GM19372 (cell line): Measurements from ENCODE around the gene EPHB2.

Experiments used
- ATAC-seq: cut with Tn5 transposase; IDR thresholded peaks from one replicate; pipeline ENCODE4 v1.9.1; 2021; ENCODE audit warnings: mild to moderate bottlenecking, low read depth, moderate library complexity; ENCODE audit not compliant: unreplicated experiment

EPHB2 gene

GRCh38 chr1:22775478-22775877 lies 64.8 kb downstream of the EPHB2 start:
- ATAC-seq = no peak

- no peak for ATAC-seq
These were observed 65.5 kb downstream of the EPHB2 start for GRCh38 chr1:22776035-22776613.

- ATAC-seq = no peak
These were observed 66.9 kb downstream of the EPHB2 start for GRCh38 chr1:22777388-22778057.

- ATAC-seq = no peak
These were observed 67.8 kb downstream of the EPHB2 start for GRCh38 chr1:22778408-22778807.

- ATAC-seq = no peak
These were observed 68.4 kb downstream of the EPHB2 start for GRCh38 chr1:22778862-22779520.

GRCh38 chr1:22780696-22781095 lies 70.1 kb downstream of the EPHB2 start:
- no peak for ATAC-seq

- no peak for ATAC-seq
These were observed 70.8 kb downstream of the EPHB2 start for GRCh38 chr1:22781483-22781882.

- ATAC-seq = no peak
These were observed 71.8 kb downstream of the EPHB2 start for GRCh38 chr1:22782406-22782805.

GRCh38 chr1:22784317-22784716 lies 73.7 kb downstream of the EPHB2 start:
- ATAC-seq = no peak

- no peak for ATAC-seq
These were observed 74.1 kb downstream of the EPHB2 start for GRCh38 chr1:22784737-22785136.

- no peak for ATAC-seq
These were observed 75.5 kb downstream of the EPHB2 start for GRCh38 chr1:22786101-22786500.

- no peak for ATAC-seq
These were observed 76.3 kb downstream of the EPHB2 start for GRCh38 chr1:22786719-22787489.

- ATAC-seq = no peak
These were observed 77.0 kb downstream of the EPHB2 start for GRCh38 chr1:22787636-22788035.

GRCh38 chr1:22788254-22788661 lies 77.6 kb downstream of the EPHB2 start:
- no peak for ATAC-seq

- ATAC-seq = no peak
These were observed 78.8 kb downstream of the EPHB2 start for GRCh38 chr1:22789356-22789994.

GRCh38 chr1:22790232-22791008 lies 79.8 kb downstream of the EPHB2 start:
- ATAC-seq = no peak

- no peak for ATAC-seq
These were observed 81.2 kb downstream of the EPHB2 start for GRCh38 chr1:22791831-22792347.

GRCh38 chr1:22792396-22793160 lies 81.9 kb downstream of the EPHB2 start:
- ATAC-seq = no peak

- no peak for ATAC-seq
These were observed 83.0 kb downstream of the EPHB2 start for GRCh38 chr1:22793647-22794046.
